B cell (primary cell): ENCODE results near the gene PAPPA. TPM values are rescaled to one million over a fixed set of nuclear protein-coding genes. Genes with fewer than 3 reads are reported as not detected.

Experiments used
- ATAC-seq: fragments of 200-7000 bp; cut with Tn5 transposase; one replicate; pipeline ENCODE4 v1.10.0; 2021; ENCODE audit warnings: low read depth, mild to moderate bottlenecking, moderate number of reproducible peaks, moderate library complexity
- CTCF ChIA-PET: fragments of 350-600 bp; sonication (Branson Sonifier 250); formaldehyde crosslinking; loops from one replicate; lab custom pipeline; 2021; ENCODE audit warnings: antibody characterized with exemption, inconsistent platforms; lab: Charles Lee
- POLR2A ChIA-PET: fragments of 350-600 bp; sonication (Branson Sonifier 250); formaldehyde crosslinking; loops from one replicate; lab custom pipeline; 2021; ENCODE audit warnings: antibody characterized with exemption; lab: Charles Lee
- DNase-seq: peaks from one replicate; pipeline ENCODE4 v3.0.0; 2013
- H2AFZ ChIP-seq: 2 replicates; pipeline ENCODE4 v1.6.1; 2012; ENCODE audit warnings: mild to moderate bottlenecking, low read depth, low read length; ENCODE audit not compliant: insufficient read depth, poor library complexity, severe bottlenecking
- H3K27ac ChIP-seq, 2 donors: 1 replicate in 1 of 2; 2 replicates in 1 of 2; pipeline ENCODE4 v1.5.1; 2012 to 2013; ENCODE audit warnings: low read length in 2 of 2, mild to moderate bottlenecking in 2 of 2, moderate library complexity in 1 of 2
- H3K27me3 ChIP-seq, 4 experiments: fragments of 200-600 bp in 1 of 4; sonication (generic) in 1 of 4; replicated peaks in 1 of 4; 1 replicate in 2 of 4; 2 replicates in 2 of 4; pipeline versions ENCODE4 v1.6.1 to v1.7.0; 2013 to 2016; ENCODE audit warnings: low read length in 3 of 4, mild to moderate bottlenecking in 2 of 4, mixed read lengths in 1 of 4, moderate library complexity in 1 of 4; ENCODE audit not compliant: insufficient read depth in 4 of 4, control insufficient read depth in 3 of 4; ENCODE audit errors: control extremely low read depth in 1 of 4
- H3K36me3 ChIP-seq, 2 experiments: replicated peaks in 1 of 2; 1 replicate in 1 of 2; 2 replicates in 1 of 2; pipeline versions ENCODE4 v1.6.1 to v1.7.1; 2013; ENCODE audit warnings: low read length in 1 of 2; ENCODE audit not compliant: insufficient read depth in 2 of 2, control insufficient read depth in 1 of 2; ENCODE audit errors: control extremely low read depth in 1 of 2, extremely low read depth in 1 of 2
- H3K4me1 ChIP-seq, 2 donors: fragments of 200-600 bp in 1 of 2; sonication (generic) in 1 of 2; 1 replicate in 1 of 2; 2 replicates in 1 of 2; pipeline versions ENCODE4 v1.5.1 to v1.6.1; 2013 to 2017; ENCODE audit warnings: low read length in 2 of 2; ENCODE audit not compliant: control insufficient read depth in 2 of 2, insufficient read depth in 2 of 2
- H3K4me2 ChIP-seq: replicated peaks from 2 replicates; pipeline ENCODE3; 2012; ENCODE audit warnings: mild to moderate bottlenecking, low read depth, low read length; ENCODE audit not compliant: poor library complexity, severe bottlenecking
- H3K4me3 ChIP-seq, 5 experiments: fragments of 200-600 bp in 1 of 5; sonication (generic) in 1 of 5; 1 replicate in 3 of 5; 2 replicates in 2 of 5; pipeline versions ENCODE4 v1.5.1 to v1.7.0; 2011 to 2016; ENCODE audit warnings: low read length in 4 of 5, mild to moderate bottlenecking in 4 of 5, low read depth in 2 of 5, control low read depth in 1 of 5, moderate library complexity in 1 of 5; ENCODE audit not compliant: insufficient read depth in 1 of 5; ENCODE audit errors: control extremely low read depth in 1 of 5, extremely low read depth in 1 of 5
- H3K79me2 ChIP-seq: fragments of 200-600 bp; sonication (generic); one replicate; pipeline ENCODE4 v1.6.0; 2016; ENCODE audit warnings: low read length; ENCODE audit not compliant: control insufficient read depth, insufficient read depth
- H3K9ac ChIP-seq: fragments of 200-600 bp; sonication (generic); 2 replicates; pipeline ENCODE4 v1.6.1; 2017; ENCODE audit warnings: mild to moderate bottlenecking, low read length, moderate library complexity
- H3K9me3 ChIP-seq, 3 donors: one replicate each; pipeline versions ENCODE4 v1.6.1 to v1.7.1; 2013; ENCODE audit warnings: low read length in 2 of 3; ENCODE audit not compliant: control insufficient read depth in 2 of 3, insufficient read depth in 1 of 3; ENCODE audit errors: control extremely low read depth in 1 of 3
- H4K20me1 ChIP-seq: 2 replicates; pipeline ENCODE4 v1.6.0; 2012; ENCODE audit warnings: mild to moderate bottlenecking, low read length; ENCODE audit not compliant: insufficient read depth, control insufficient read depth, poor library complexity, severe bottlenecking
- H3K27ac Mint-ChIP-seq: one replicate; pipeline ENCODE4 v1.8.0; 2021; ENCODE audit warnings: mixed read lengths
- H3K27me3 Mint-ChIP-seq: one replicate; pipeline ENCODE4 v1.8.0; 2021; ENCODE audit warnings: mixed read lengths
- H3K4me1 Mint-ChIP-seq: one replicate; pipeline ENCODE4 v1.8.0; 2021; ENCODE audit warnings: mixed read lengths
- H3K4me3 Mint-ChIP-seq: one replicate; pipeline ENCODE4 v1.8.0; 2021; ENCODE audit warnings: mixed read lengths
- H3K9me3 Mint-ChIP-seq: one replicate; pipeline ENCODE4 v1.8.0; 2022; ENCODE audit warnings: mixed read lengths; ENCODE audit not compliant: insufficient read depth
- EZH2 ChIP-seq: IDR thresholded peaks from 2 replicates; pipeline ENCODE4 v1.6.1; 2012; ENCODE audit warnings: borderline replicate concordance, low read depth, mild to moderate bottlenecking, moderate library complexity, low read length; ENCODE audit not compliant: insufficient read depth, poor library complexity, severe bottlenecking
- WGBS: methylation state at CpG from one replicate; pipeline ENCODE4 v1.1.5; 2013; ENCODE audit warnings: missing lambda C conversion rate; ENCODE audit not compliant: insufficient coverage; 5-methylcytosine and 5-hydroxymethylcytosine counted together
- intact Hi-C: fragments of 100-400 bp; cut with micrococcal nuclease; formaldehyde crosslinking; loops from one replicate; pipeline ENCODE4 v1.10.0; 2022
- polyA plus RNA-seq: library from polyadenylated mRNA; depleted of rRNA; stranded (reverse); fragments of >200 nt; gene quantifications from 2 replicates; pipeline ENCODE4 v1.2.3, GENCODE V29; 2012
- total RNA-seq, 2 donors: library from RNA; stranded (reverse); fragments of 120-200 nt in 1 of 2; gene quantifications; 1 replicate in 1 of 2; 2 replicates in 1 of 2; pipeline versions ENCODE4 v1.2.3 to v1.2.4, GENCODE V29; 2013 to 2022
- TF ChIP-seq, protein P1 (sequence below): fragments of 200-600 bp; IDR thresholded peaks from one replicate; pipeline ENCODE4 v1.8.0; 2022; ENCODE audit warnings: antibody characterized with exemption, mild to moderate bottlenecking

Gene PAPPA
- total and polyA plus RNA-seq, 2 donors (not counting 1 experiment from before 2014, with no cell fraction given), result not detected

DNA sequence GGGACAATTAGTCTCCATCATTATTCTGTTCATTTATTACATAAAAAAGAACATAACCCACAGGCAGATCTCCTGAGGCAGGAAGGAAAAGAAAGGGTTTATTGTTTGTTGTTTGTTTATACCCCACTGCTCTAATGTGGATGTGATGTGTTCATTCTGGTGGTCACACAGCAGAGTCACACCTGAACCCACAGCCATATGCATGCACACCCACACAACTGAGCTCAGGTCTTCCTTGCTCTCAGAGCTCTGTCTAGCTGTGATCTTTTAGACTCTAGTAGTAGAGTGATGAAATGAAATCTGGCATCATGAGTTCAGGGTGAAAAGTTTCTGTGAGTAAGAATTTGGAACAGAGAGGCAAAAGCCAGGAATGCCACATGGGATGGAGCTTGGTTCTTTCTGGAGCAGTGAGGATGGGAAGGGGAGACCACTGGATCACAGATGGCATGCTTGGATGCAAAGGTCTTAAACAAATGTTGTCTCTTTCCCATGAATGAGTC, 227.0 kb downstream of the PAPPA start:
- Histone ChIP-seq H3K36me3 (no peaks in the 10 kb centered on the region), H3K9ac (no peak overlapping the region), H3K27ac (no peak overlapping the region), H3K4me2 (no peak overlapping the region), H3K9me3 (no peaks in the 10 kb centered on the region), H3K79me2 (no peaks in the 10 kb centered on the region), H3K4me1 (no peaks in the 10 kb centered on the region), H3K27me3 (no peaks in the 10 kb centered on the region), H3K4me3 (no peak overlapping the region), H2AFZ (no peak overlapping the region), H4K20me1 (no peaks in the 10 kb centered on the region)
- intact Hi-C loops, result no loop called here
- ChIA-PET CTCF (no interaction called here), POLR2A (no interaction called here)
- no peaks in the 10 kb centered on the region for H3K27me3 Mint-ChIP-seq
- H3K4me1 Mint-ChIP-seq, result no peaks in the 10 kb centered on the region
- no peak overlapping the region for H3K4me3 Mint-ChIP-seq
- no peak overlapping the region for H3K27ac Mint-ChIP-seq
- TF ChIP-seq, protein P1, sequence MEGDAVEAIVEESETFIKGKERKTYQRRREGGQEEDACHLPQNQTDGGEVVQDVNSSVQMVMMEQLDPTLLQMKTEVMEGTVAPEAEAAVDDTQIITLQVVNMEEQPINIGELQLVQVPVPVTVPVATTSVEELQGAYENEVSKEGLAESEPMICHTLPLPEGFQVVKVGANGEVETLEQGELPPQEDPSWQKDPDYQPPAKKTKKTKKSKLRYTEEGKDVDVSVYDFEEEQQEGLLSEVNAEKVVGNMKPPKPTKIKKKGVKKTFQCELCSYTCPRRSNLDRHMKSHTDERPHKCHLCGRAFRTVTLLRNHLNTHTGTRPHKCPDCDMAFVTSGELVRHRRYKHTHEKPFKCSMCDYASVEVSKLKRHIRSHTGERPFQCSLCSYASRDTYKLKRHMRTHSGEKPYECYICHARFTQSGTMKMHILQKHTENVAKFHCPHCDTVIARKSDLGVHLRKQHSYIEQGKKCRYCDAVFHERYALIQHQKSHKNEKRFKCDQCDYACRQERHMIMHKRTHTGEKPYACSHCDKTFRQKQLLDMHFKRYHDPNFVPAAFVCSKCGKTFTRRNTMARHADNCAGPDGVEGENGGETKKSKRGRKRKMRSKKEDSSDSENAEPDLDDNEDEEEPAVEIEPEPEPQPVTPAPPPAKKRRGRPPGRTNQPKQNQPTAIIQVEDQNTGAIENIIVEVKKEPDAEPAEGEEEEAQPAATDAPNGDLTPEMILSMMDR, result no peak
- TF ChIP-seq EZH2, result no peak
- no peak for ATAC-seq
- H3K9me3 Mint-ChIP-seq, result no peaks in the 10 kb centered on the region
- DNase-seq, result no peak

DNA sequence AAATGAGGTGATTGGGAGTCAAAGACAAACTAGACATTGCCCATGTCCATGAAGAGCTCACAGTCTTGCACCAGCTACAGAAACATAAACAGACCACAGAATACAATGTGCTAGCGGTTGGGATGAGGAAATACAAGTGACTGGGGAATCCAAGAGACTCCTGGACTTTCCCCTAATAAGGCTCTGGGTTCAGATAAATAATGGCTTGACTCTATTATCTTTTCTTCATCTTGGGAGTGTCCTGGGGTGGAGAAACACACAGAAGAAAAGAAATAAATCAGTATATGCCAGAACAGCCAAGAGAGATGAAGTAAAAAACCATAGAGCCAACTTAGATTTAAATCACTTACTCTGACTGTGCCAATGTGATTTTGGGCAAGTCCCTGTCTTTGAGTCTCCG, 227.8 kb downstream of the PAPPA start:
- H3K4me3 Mint-ChIP-seq, result no peak overlapping the region
- H3K9me3 ChIP-seq, result no peaks in the 10 kb centered on the region
- WGBS, result no CpG with 5 or more reads among the region's 2 CpGs
- H3K36me3 ChIP-seq, result no peaks in the 10 kb centered on the region
- no peaks in the 10 kb centered on the region for H3K9me3 Mint-ChIP-seq
- ChIA-PET POLR2A (no interaction called here), CTCF (no interaction called here)
- no peak overlapping the region for H3K27ac Mint-ChIP-seq
- H3K27me3 Mint-ChIP-seq, result no peaks in the 10 kb centered on the region
- intact Hi-C loops, result no loop called here
- H2AFZ ChIP-seq, result no peak overlapping the region
- H3K4me1 ChIP-seq, result no peaks in the 10 kb centered on the region
- no peaks in the 10 kb centered on the region for H3K79me2 ChIP-seq
- ATAC-seq (no peak), DNase-seq (no peak)
- no peak overlapping the region for H3K4me3 ChIP-seq
- H3K27ac ChIP-seq, result no peak overlapping the region
- H3K4me2 ChIP-seq, result no peak overlapping the region
- H3K4me1 Mint-ChIP-seq, result no peaks in the 10 kb centered on the region
- H3K9ac ChIP-seq, result no peak overlapping the region
- no peaks in the 10 kb centered on the region for H3K27me3 ChIP-seq
- TF ChIP-seq, protein P1, result no peak
- no peak for TF ChIP-seq EZH2
- H4K20me1 ChIP-seq, result no peaks in the 10 kb centered on the region
